Small intestine (tissue), 7 donors: ENCODE results near the gene PRKAG3. TPM values are rescaled to one million over a fixed set of nuclear protein-coding genes. Genes with fewer than 3 reads are reported as not detected.

ENCODE experiments used
- DNase-seq, 2 donors: peaks; one replicate each; pipeline versions ENCODE4 v3.0.0 to v3.0.0-alpha.2; 2013
- FAIRE-seq: peaks from 2 replicates; lab custom pipeline; 2012; peaks lifted over from hg19 to GRCh38; lab: Jason Lieb, UNC
- H3K27ac ChIP-seq, 3 donors: one replicate each; pipeline ENCODE4 v1.5.1; 2013; ENCODE audit warnings: low read length in 2 of 3, mild to moderate bottlenecking in 2 of 3, control low read depth in 1 of 3, inconsistent platforms in 1 of 3, low read depth in 1 of 3, moderate library complexity in 1 of 3
- H3K27me3 ChIP-seq, 3 donors: one replicate each; pipeline ENCODE4 v1.6.1; 2013; ENCODE audit warnings: low read length in 3 of 3, inconsistent platforms in 1 of 3; ENCODE audit not compliant: control insufficient read depth in 3 of 3, insufficient read depth in 3 of 3
- H3K36me3 ChIP-seq, 3 donors: one replicate each; pipeline ENCODE4 v1.6.1; 2013; ENCODE audit warnings: low read length in 3 of 3, inconsistent platforms in 1 of 3, low read depth in 1 of 3, mild to moderate bottlenecking in 1 of 3, moderate library complexity in 1 of 3; ENCODE audit not compliant: control insufficient read depth in 3 of 3, insufficient read depth in 2 of 3
- H3K4me1 ChIP-seq, 3 donors: one replicate each; pipeline ENCODE4 v1.6.1; 2013; ENCODE audit warnings: low read length in 2 of 3, inconsistent platforms in 1 of 3, low read depth in 1 of 3, mild to moderate bottlenecking in 1 of 3, moderate library complexity in 1 of 3; ENCODE audit not compliant: control insufficient read depth in 3 of 3, insufficient read depth in 2 of 3
- H3K4me3 ChIP-seq, 3 donors: one replicate each; pipeline ENCODE4 v1.5.1; 2013; ENCODE audit warnings: low read length in 3 of 3, control low read depth in 1 of 3, inconsistent platforms in 1 of 3, low read depth in 1 of 3, mild to moderate bottlenecking in 1 of 3, moderate library complexity in 1 of 3
- H3K9me3 ChIP-seq, 2 donors: one replicate each; pipeline ENCODE4 v1.6.1; 2013; ENCODE audit warnings: low read depth in 1 of 2, low read length in 1 of 2; ENCODE audit not compliant: control insufficient read depth in 2 of 2, insufficient read depth in 1 of 2
- WGBS, 3 donors: extraction: QIAGEN DNeasy Blood & Tissue Kit; methylation state at CpG; one replicate each; pipeline ENCODE4 v1.1.7; 2013; 5-methylcytosine and 5-hydroxymethylcytosine counted together
- polyA plus RNA-seq, 4 donors: library from polyadenylated mRNA; stranded (reverse) in 3 of 4; unstranded in 1 of 4; fragments of 200-250 nt in 3 of 4; fragments of 120-200 nt in 1 of 4; gene quantifications; one replicate each; pipeline versions ENCODE4 v1.2.1 to v1.2.3, GENCODE V29; 2013
- donor health status: healthy with polysubstance abuse.
- donor health status: control.
- donor health status: control.
- donor health status: Bipolar disorder and iron deficiency.
- donor health status: healthy.

PRKAG3 gene
- polyA plus RNA-seq, 4 donors, result 0.15 TPM; not detected in 3

DNA sequence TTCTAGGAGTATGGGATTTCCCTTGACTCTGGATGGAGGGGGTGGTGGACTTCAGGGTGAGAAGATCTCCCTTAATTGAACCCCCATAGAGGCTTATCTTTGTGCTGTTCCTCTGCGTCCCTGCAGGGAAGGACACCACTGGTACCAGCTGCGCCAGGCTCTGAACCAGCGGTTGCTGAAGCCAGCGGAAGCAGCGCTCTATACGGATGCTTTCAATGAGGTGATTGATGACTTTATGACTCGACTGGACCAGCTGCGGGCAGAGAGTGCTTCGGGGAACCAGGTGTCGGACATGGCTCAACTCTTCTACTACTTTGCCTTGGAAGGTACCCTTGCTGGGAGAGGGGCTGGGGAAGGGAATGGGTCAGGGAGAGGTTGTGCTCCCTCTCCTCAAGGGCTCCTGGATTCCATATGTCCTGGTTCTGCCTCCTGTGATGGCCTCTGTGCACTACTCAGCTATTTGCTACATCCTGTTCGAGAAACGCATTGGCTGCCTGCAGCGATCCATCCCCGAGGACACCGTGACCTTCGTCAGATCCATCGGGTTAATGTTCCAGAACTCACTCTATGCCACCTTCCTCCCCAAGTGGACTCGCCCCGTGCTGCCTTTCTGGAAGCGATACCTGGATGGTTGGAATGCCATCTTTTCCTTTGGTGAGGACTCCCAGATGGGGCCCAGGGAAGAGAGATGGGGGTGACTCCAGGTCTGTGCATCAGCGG, 19.3 kb downstream of the PRKAG3 start:
- no peaks in the 10 kb centered on the region for H3K27me3 ChIP-seq
- H3K36me3 ChIP-seq, result peaks cover 0 to 61% (median 12%) of the 10 kb centered on the region in 3 donors
- H3K4me1 ChIP-seq, result peaks cover 0 to 10% (median 3%) of the 10 kb centered on the region in 3 donors
- DNase-seq (no peak), FAIRE-seq (no peak)
- H3K4me3 ChIP-seq, result no peak overlapping the region
- 94 to 97% (median 94%) methylated on average over 21 of the region's 21 CpGs for WGBS, 3 donors
- H3K9me3 ChIP-seq, result no peaks in the 10 kb centered on the region
- no peak overlapping the region for H3K27ac ChIP-seq

DNA sequence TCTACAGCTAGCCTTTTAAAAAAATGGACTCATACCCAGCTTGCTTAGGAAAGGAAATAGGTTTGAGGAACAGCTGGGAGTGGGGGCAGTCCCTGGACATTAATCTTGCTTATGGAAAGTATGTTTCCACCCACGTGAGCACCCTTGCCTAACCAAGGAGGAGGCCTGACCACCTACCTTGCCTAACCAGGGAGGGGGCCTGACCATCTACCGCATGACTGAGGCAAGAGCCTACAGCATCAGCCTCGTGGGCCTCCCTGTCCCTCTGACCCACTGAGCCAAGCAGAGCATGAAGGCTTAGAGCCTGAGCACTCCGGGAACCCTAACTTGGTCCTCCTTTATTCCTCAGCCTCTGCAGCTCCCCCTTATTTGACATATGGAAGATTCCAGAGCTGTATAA, 20.2 kb downstream of the PRKAG3 start:
- Histone ChIP-seq H3K27ac (no peak overlapping the region), H3K9me3 (no peaks in the 10 kb centered on the region), H3K36me3 (peaks cover 0 to 56% (median 12%) of the 10 kb centered on the region in 3 donors), H3K27me3 (no peaks in the 10 kb centered on the region), H3K4me1 (peaks cover 0 to 13% (median 3%) of the 10 kb centered on the region in 3 donors), H3K4me3 (no peak overlapping the region)
- no peak for FAIRE-seq
- no peak for DNase-seq
- WGBS, 3 donors, result 70 to 79% (median 71%) methylated on average over 4 of the region's 4 CpGs

DNA sequence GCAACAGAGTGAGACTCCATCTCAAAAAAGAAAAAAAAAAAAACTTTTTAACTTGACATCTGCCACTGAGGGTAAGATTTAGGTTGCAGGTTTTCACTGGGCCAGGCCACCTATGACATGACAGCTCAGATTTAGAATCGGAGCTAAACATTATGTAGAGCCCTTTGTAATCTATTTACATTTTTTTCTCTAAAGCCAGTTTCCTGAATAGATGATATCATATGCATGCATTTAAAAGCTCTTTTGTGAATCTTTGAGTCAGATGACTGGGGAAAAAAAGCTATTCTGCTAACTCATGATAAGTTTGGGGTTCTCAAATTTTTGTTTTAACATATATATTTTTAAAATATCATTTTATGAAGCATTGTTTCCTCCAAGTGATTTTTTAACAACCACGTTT, 21.3 kb downstream of the PRKAG3 start:
- peaks cover 0 to 16% (median 3%) of the 10 kb centered on the region in 3 donors for H3K4me1 ChIP-seq
- H3K36me3 ChIP-seq, result peaks cover 0 to 44% (median 10%) of the 10 kb centered on the region in 3 donors
- no peaks in the 10 kb centered on the region for H3K27me3 ChIP-seq
- FAIRE-seq (no peak), DNase-seq (no peak)
- H3K9me3 ChIP-seq, result no peaks in the 10 kb centered on the region
- 76 to 83% (median 81%) methylated on average over 2 of the region's 2 CpGs for WGBS, 3 donors
- no peak overlapping the region for H3K27ac ChIP-seq
- no peak overlapping the region for H3K4me3 ChIP-seq

DNA sequence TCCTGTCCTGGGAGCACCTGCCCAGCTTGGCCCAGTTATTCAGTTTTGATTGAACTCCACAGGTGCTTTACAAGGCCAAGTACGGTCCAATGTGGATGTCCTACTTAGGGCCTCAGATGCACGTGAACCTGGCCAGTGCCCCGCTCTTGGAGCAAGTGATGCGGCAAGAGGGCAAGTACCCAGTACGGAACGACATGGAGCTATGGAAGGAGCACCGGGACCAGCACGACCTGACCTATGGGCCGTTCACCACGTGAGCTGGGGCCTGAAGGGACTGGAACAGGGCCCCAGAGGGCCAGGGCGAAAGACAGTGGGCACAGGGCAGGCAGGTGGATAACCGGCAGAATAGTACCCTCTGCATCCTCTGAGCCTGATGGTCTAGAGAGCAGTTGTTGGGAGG, 22.1 kb downstream of the PRKAG3 start:
- Histone ChIP-seq H3K27me3 (no peaks in the 10 kb centered on the region), H3K9me3 (peaks cover 0 to 3% of the 10 kb centered on the region in 2 donors), H3K4me3 (no peak overlapping the region), H3K36me3 (peaks cover 0 to 37% (median 8%) of the 10 kb centered on the region in 3 donors), H3K27ac (no peak overlapping the region), H3K4me1 (peaks cover 0 to 16% (median 3%) of the 10 kb centered on the region in 3 donors)
- FAIRE-seq (no peak), DNase-seq (no peak)
- 89 to 97% (median 95%) methylated on average over 12 of the region's 12 CpGs for WGBS, 3 donors

DNA sequence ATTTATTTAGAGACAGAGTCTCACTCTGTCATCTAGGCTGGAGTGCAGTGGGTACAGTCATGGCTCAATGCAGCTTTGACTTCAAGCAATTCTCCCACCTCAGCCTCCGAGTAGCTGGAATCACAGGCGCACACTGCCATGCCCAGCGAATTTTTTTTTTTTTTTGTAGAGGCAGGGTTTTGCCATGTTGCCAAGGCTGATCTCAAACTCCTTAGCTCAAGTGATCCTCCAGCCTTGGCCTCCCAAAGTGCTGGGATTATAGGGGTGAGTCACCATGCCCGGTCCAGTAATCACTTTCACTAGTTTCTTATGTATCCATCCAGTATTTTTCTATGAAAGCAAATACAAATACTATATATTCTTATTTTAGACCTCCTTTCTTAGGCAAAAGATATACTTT, 24.0 kb downstream of the PRKAG3 start:
- no peak overlapping the region for H3K27ac ChIP-seq
- peaks cover 0 to 6% (median 0%) of the 10 kb centered on the region in 3 donors for H3K4me1 ChIP-seq
- peaks cover 0 to 18% (median 5%) of the 10 kb centered on the region in 3 donors for H3K36me3 ChIP-seq
- H3K27me3 ChIP-seq, result no peaks in the 10 kb centered on the region
- no peak for DNase-seq
- WGBS, 3 donors, result 86 to 88% (median 86%) methylated on average over 4 of the region's 4 CpGs
- peaks cover 0 to 3% of the 10 kb centered on the region in 2 donors for H3K9me3 ChIP-seq
- FAIRE-seq, result no peak
- H3K4me3 ChIP-seq, result no peak overlapping the region

DNA sequence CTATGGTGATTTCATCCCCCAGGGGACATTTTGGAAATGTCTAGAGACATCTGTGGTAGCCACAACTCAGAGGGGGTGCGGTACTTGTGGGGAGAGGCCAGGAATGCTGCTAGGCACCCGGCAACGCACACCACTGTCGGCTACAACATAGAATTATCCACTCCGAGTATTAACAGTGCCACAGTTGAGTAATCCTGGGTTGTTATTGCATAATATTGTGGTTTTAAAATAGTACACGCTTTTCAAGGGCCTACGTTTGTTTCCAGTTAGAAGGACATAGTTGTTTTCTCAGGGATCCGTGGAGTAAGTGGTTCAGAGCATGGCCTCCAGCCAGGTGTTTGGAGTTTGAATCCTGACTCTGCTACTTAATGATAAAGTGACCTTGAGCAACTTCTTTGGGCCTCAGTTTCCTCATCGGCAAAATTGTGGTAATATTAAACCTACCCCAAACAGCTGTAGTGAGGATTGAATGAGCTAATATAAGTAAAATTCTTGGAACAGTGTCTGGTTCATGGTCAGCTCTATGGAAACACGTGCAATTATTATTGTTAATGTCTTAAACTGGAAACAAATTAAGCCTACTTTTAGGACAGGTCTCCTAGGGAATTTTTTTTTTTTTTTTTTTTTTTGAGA, 25.1 kb downstream of the PRKAG3 start:
- peak; percentile 24 to 79 for DNase-seq

DNA sequence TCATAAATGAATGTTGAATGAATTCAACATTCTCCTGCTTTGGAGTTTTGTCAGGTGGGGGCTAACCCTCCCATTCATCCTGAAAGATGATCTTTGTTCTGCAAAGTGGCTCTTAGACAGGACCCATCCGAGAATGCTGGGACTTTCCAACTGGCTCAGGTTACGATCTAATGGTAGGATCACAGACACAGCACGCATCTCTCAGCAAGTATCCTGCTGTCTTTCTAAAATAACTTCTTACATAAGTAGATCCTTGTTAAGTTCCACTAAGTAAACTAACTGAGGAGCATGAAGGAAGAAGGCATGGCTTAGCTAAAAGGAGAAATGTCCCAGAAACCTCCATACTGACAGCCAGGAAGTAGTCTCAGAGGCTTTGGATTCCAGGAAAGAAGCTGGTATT, 26.0 kb downstream of the PRKAG3 start:
- H3K36me3 ChIP-seq, result peaks cover 0 to 9% (median 3%) of the 10 kb centered on the region in 3 donors
- H3K4me1 ChIP-seq, result peaks cover 0 to 6% (median 0%) of the 10 kb centered on the region in 3 donors
- H3K27me3 ChIP-seq, result no peaks in the 10 kb centered on the region
- DNase-seq, result peak in 1 of 2 donors; percentile 35
- H3K9me3 ChIP-seq, result peaks cover 0 to 3% of the 10 kb centered on the region in 2 donors
- H3K4me3 ChIP-seq, result no peak overlapping the region
- FAIRE-seq, result no peak
- peak overlapping the region in 2 of 3 donors; percentile 20 to 36 for H3K27ac ChIP-seq
- 47 to 72% (median 61%) methylated on average over 3 of the region's 3 CpGs for WGBS, 3 donors

More for the DNA sequence above, 25.1 kb downstream of the PRKAG3 start:
- H3K4me3 ChIP-seq, result no peak overlapping the region
- no peaks in the 10 kb centered on the region for H3K27me3 ChIP-seq
- peaks cover 0 to 11% (median 3%) of the 10 kb centered on the region in 3 donors for H3K36me3 ChIP-seq
- no peak for FAIRE-seq
- H3K4me1 ChIP-seq, result peaks cover 0 to 6% (median 0%) of the 10 kb centered on the region in 3 donors
- WGBS, 3 donors, result 26 to 46% (median 45%) methylated on average over 10 of the region's 10 CpGs
- H3K27ac ChIP-seq, result peak overlapping the region in 2 of 3 donors; percentile 7 to 36
- peaks cover 0 to 3% of the 10 kb centered on the region in 2 donors for H3K9me3 ChIP-seq

DNA sequence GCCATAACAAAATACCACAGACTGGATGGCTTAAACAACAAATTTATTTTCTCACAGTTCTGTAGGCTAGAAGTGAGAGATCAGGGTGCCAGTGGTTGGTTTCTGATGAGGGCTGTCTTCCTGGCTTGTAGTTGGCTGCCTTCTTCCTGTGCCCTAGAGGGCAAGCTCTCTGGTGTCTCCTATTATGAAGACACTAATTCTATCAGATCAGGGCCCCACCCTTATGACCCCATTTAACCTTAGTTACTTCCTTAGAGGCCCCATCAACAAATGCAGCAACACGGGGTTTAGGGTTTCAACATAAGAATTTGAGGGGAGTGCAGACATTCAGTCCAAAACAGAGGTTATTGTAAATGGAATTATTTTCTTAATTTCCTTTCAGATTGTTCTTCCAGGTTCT, 26.8 kb downstream of the PRKAG3 start:
- no peaks in the 10 kb centered on the region for H3K27me3 ChIP-seq
- H3K4me3 ChIP-seq, result no peak overlapping the region
- H3K36me3 ChIP-seq, result peaks cover 0 to 6% (median 3%) of the 10 kb centered on the region in 3 donors
- H3K9me3 ChIP-seq, result peaks cover 0 to 3% of the 10 kb centered on the region in 2 donors
- no peak overlapping the region for H3K27ac ChIP-seq
- WGBS, 3 donors, result 93 to 95% (median 95%) methylated on average over 1 of the region's 1 CpG
- DNase-seq (no peak), FAIRE-seq (no peak)
- peaks cover 0 to 10% (median 0%) of the 10 kb centered on the region in 3 donors for H3K4me1 ChIP-seq
